HG02943 (cell line): ENCODE data around the gene DMD.

Experiments used
- ATAC-seq: cut with Tn5 transposase; IDR thresholded peaks from one replicate; pipeline ENCODE4 v1.9.1; 2021; ENCODE audit warnings: mild to moderate bottlenecking, low read depth, moderate library complexity; ENCODE audit not compliant: unreplicated experiment

The DMD gene

GRCh38 chrX:33053001-33053400, 158.3 kb downstream of the DMD start:
- no peak for ATAC-seq

DNA sequence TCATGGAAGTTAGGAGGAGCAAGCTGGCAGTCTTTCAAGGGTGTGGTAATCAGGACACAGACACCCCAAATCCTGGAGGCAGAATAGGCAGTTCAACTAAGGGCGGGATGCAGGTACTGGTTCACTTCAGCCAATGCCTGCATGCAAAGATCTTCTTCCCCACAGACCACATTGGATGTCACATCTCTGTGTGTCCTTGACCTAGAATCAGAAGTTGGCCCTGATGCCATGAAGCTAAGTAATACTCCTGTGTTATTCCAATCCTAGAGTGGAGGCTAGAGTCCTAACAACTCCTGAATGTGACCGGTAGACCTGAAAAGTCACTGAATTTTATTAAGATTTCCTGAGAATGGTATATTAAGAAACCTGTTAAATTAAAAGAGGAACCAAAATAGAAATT, 165.5 kb downstream of the DMD start:
- ATAC-seq: no peak

DNA sequence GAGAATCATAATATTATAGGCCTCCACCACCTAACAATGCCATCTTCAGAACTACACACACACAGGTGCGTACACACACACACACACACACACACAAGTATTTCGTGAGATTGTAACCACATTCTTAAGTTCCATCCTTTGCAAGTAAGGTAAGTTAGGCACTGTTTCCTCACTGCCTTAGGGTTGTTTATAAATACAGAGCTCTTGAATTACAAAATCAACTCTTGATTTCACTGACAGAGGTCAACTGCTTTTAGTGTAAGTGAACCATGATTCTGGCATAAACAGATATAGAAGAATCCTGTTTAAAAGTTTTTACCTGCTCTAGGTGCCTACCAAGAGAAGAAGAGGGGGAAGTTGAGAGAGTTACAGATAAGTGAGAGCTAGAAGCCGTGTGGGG, 166.1 kb downstream of the DMD start:
- no peak for ATAC-seq

GRCh38 chrX:33041141-33041540, 170.2 kb downstream of the DMD start:
- ATAC-seq: no peak

- ATAC-seq: no peak
Measured at GRCh38 chrX:33032700-33033099, 178.6 kb downstream of the DMD start.

DNA sequence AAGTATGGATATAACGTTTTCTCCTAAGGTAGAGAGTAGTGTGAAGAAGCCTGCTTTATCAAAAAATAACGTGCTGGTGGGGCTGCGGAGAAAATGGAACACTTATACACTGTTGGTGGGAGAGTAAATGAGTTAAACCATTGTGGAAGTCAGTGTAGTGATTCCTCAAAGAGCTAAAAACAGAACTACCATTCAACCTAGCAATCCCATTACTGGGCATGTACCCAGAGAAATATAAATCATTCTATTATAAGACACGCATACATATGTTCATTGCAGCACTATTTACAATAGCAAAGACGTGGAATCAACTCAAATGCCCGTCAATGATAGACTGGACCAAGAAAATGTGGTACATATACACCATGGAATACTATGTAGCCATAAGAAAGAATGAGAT, 196.4 kb downstream of the DMD start:
- no peak for ATAC-seq

- ATAC-seq: no peak
Measured at GRCh38 chrX:33014086-33014485, 197.3 kb downstream of the DMD start.

GRCh38 chrX:33001107-33001506, 210.2 kb downstream of the DMD start:
- ATAC-seq: no peak

GRCh38 chrX:32998776-32999175, 212.6 kb downstream of the DMD start:
- ATAC-seq: no peak

DNA sequence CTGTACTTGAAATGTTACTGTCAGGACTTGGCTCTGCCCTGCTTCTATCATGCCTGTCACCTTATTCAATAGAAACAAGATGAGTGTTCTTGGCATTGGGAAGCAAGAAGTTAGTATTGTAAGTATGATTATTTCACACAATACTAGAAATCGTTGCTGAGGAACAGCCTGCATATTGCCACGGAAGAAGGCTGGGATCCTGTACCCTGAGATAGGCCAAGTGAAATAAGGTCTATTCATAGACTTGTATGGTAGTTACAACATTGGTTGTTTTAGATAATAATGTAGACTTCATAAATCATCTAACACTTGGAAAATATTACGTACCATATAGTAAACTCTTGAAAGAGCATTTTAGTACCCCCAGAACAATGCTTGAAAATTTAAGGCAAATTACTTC, 215.9 kb downstream of the DMD start:
- no peak for ATAC-seq

DNA sequence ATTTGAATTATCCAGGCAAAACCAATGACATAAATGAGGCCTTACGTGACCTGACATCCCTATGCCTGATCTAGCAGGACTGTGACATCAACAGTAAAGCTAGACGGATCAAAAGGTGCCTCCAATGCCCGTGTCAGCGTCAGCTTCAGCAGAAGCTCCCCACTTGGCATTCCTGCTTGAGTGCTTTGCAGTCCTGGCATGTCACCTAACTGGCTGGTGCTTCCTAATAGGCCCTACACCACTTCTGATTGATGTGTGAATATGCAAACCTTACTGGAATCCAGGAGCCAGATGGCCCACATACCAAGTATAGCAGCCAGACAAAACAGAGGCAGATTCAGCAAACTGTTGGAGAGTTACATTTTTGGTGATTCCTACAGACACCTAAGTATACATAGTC, 224.2 kb downstream of the DMD start:
- no peak for ATAC-seq

GRCh38 chrX:32985544-32985943, 225.8 kb downstream of the DMD start:
- ATAC-seq: no peak

- ATAC-seq: no peak
Measured at GRCh38 chrX:32966821-32967355, 244.5 kb downstream of the DMD start.

DNA sequence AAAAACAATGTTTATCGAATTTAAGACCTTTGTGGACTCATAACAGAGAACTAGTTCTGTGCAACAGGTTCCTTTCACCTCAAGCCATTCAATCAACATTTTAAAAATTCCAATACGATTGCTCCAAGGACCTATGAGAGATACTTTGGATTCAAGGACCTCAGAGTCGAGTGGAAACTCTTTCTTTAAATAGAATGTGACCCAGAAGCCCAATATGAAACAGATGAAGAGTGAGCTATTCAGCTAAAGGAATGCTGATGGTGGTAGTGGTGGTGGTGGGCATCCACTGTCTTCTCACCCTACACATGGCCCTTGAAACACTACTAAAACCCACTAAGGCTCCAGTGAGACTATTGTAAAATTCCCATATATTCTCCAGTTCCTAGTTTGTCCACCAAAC, 257.2 kb downstream of the DMD start:
- ATAC-seq: no peak

DNA sequence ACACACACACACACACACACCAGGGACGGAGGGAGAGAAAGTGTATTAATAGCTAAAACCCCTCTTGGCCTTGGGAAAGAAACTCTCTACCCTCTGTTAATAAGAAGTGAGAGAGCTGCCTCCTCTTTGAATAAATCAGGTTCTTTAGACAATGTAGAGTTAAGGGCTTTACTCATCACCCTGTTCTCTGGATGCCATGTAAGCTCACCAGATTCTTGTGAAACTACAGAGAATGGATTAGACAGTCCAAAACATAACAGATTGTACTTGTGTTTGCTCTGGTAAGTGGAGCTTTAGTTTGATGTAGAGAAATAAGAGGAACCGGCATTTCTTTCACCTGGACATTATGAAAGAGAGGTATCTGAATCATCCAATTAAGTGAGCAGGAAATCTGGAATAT, 263.2 kb downstream of the DMD start:
- ATAC-seq: no peak

DNA sequence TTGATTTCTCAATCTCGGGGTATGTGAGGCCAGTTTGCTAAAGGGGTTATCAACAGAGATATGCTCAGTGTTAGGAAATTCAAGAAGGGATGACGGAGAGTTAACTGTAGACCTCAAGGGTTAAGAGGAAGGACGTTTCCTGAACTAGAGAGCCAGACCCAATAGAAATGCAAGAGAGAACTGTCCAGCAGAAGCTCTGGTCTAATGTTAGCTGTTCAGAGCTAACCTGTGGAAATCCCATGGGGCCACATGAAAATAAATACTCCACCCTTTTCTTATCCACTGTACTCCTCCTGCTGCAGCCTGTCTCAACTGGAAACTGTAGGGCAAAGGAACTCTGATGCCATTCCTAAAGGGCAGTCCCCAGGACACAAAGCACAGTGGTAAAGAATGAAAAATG, 274.3 kb downstream of the DMD start:
- no peak for ATAC-seq

GRCh38 chrX:32933548-32933947, 277.8 kb downstream of the DMD start:
- ATAC-seq: no peak

- ATAC-seq: no peak
Measured at GRCh38 chrX:32929040-32929439, 282.3 kb downstream of the DMD start.

GRCh38 chrX:32896088-32896487, 315.3 kb downstream of the DMD start:
- ATAC-seq: no peak

- no peak for ATAC-seq
Measured at GRCh38 chrX:32894679-32895078, 316.7 kb downstream of the DMD start.

- no peak for ATAC-seq
Measured at GRCh38 chrX:32893751-32894150, 317.6 kb downstream of the DMD start.

DNA sequence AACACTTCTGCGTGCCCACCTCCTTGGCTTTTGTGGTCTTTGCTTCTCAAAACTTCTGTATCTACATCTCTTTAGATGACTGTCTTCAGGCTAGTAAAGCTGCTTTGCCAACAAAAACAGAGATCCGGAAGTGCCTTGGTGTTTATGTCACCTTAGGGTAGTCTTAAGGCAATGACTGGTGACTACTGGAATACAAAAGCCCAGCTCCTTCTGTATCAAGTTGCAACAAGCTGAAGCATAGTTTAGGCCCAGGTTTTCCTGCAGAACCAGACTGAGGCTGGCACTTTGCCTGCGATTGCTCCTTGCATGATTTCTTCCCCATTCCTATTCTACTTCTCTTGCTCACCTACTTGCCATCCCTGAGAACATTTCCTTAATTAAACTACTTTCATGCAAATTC, 333.8 kb downstream of the DMD start:
- ATAC-seq: no peak

DNA sequence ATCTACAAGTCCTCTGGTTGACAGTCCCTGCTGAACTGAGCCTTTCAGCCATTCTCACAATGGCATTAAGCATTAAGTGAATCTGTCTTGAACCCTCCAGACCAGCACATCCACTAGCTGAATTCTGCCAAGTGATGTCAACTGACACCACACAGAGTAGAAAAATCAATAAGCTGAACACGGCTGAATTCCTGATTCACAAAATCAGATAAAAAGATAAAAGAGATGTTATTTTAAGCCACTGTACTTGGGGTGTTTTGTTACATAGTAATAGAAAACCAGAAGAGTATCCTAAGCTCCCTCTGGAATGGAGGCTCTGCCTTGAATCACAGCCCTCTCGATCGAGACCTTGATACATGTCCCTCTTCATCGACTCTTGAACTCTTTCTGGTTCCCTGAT, 336.5 kb downstream of the DMD start:
- ATAC-seq: no peak
